Upper lobe of right lung (tissue), 1 donor: ENCODE measurements around the gene FCAMR. TPM values are rescaled to one million over a fixed set of nuclear protein-coding genes. Genes with fewer than 3 reads are reported as not detected.
A peak's percentile ranks its signal among the peaks of the same experiment; 100 is the strongest.

Source experiments
- ATAC-seq: fragments of 200-7000 bp; cut with Tn5 transposase; one replicate; pipeline ENCODE4 v1.9.1; 2020; ENCODE audit warnings: mild to moderate bottlenecking, moderate library complexity
- DNase-seq: peaks from one replicate; pipeline ENCODE4 v3.0.0-alpha.2; 2020
- H3K27ac ChIP-seq: fragments of 200-600 bp; one replicate; pipeline ENCODE4 v1.8.0; 2022
- H3K27me3 ChIP-seq: fragments of 200-600 bp; one replicate; pipeline ENCODE4 v1.8.0; 2022; ENCODE audit warnings: mild to moderate bottlenecking
- H3K36me3 ChIP-seq: fragments of 200-600 bp; one replicate; pipeline ENCODE4 v1.8.0; 2022
- H3K4me1 ChIP-seq: fragments of 200-600 bp; one replicate; pipeline ENCODE4 v1.8.0; 2022
- H3K4me3 ChIP-seq: fragments of 200-600 bp; one replicate; pipeline ENCODE4 v1.8.0; 2022; ENCODE audit warnings: mild to moderate bottlenecking
- H3K9me3 ChIP-seq: fragments of 200-600 bp; one replicate; pipeline ENCODE4 v1.8.0; 2022
- CTCF ChIP-seq: fragments of 200-600 bp; IDR thresholded peaks from one replicate; pipeline ENCODE4 v1.8.0; 2022; ENCODE audit warnings: antibody characterized with exemption
- intact Hi-C: fragments of 100-400 bp; cut with DNase I; formaldehyde crosslinking; loops from one replicate; pipeline ENCODE4 v1.11.0; 2022
- total RNA-seq: library from RNA; stranded (reverse); fragmentation: NEBNext Ultra II Directional; extraction: Animal tissue kit (Norgen Biotek cat#: 25700); gene quantifications from one replicate; pipeline ENCODE4 v1.2.1, GENCODE V29; 2021
- donor health status: DM: no; HTN: yes; CAD: no; lungs with severe emphysema.

FCAMR gene
- total RNA-seq, 1 donor from 2014 or later, result not detected

GRCh38 chr1:206992790-206993189 is 22.5 kb upstream of the FCAMR start:
- TF ChIP-seq CTCF, result no peak
- Histone ChIP-seq H3K27ac (no peak overlapping the region), H3K4me3 (no peak overlapping the region), H3K27me3 (no peaks in the 10 kb centered on the region), H3K4me1 (no peaks in the 10 kb centered on the region), H3K9me3 (no peaks in the 10 kb centered on the region), H3K36me3 (no peaks in the 10 kb centered on the region)
- DNase-seq (no peak), ATAC-seq (peak; percentile 37)
- intact Hi-C loops, result no loop called here

- Histone ChIP-seq H3K27ac (no peak overlapping the region), H3K4me1 (no peaks in the 10 kb centered on the region), H3K9me3 (no peaks in the 10 kb centered on the region), H3K4me3 (no peak overlapping the region), H3K36me3 (no peaks in the 10 kb centered on the region), H3K27me3 (no peaks in the 10 kb centered on the region)
- ATAC-seq (no peak), DNase-seq (no peak)
- intact Hi-C loops, result no loop called here
- no peak for TF ChIP-seq CTCF
Observed at GRCh38 chr1:206987873-206988272, 17.6 kb upstream of the FCAMR start.

- H3K27me3 ChIP-seq, result no peaks in the 10 kb centered on the region
- DNase-seq (no peak), ATAC-seq (no peak)
- H3K36me3 ChIP-seq, result no peaks in the 10 kb centered on the region
- intact Hi-C loops, result no loop called here
- TF ChIP-seq CTCF, result no peak
- no peaks in the 10 kb centered on the region for H3K4me1 ChIP-seq
- no peak overlapping the region for H3K27ac ChIP-seq
- H3K4me3 ChIP-seq, result no peak overlapping the region
- H3K9me3 ChIP-seq, result no peaks in the 10 kb centered on the region
Observed at GRCh38 chr1:206986885-206987284, 16.6 kb upstream of the FCAMR start.

- H3K36me3 ChIP-seq, result no peaks in the 10 kb centered on the region
- H3K4me1 ChIP-seq, result no peaks in the 10 kb centered on the region
- no peaks in the 10 kb centered on the region for H3K9me3 ChIP-seq
- DNase-seq, result no peak
- intact Hi-C loops, result no loop called here
- H3K27me3 ChIP-seq, result no peaks in the 10 kb centered on the region
- ATAC-seq, result no peak
- no peak overlapping the region for H3K4me3 ChIP-seq
- TF ChIP-seq CTCF, result no peak
- H3K27ac ChIP-seq, result no peak overlapping the region
Observed at GRCh38 chr1:206986402-206986801, 16.1 kb upstream of the FCAMR start.

- Histone ChIP-seq H3K36me3 (no peaks in the 10 kb centered on the region), H3K4me1 (no peaks in the 10 kb centered on the region), H3K4me3 (no peak overlapping the region), H3K9me3 (no peaks in the 10 kb centered on the region), H3K27ac (no peak overlapping the region), H3K27me3 (no peaks in the 10 kb centered on the region)
- DNase-seq, result no peak
- no peak for ATAC-seq
- TF ChIP-seq CTCF, result no peak
- intact Hi-C loops, result no loop called here
Observed at GRCh38 chr1:206985162-206985749, 15.0 kb upstream of the FCAMR start.

- no peaks in the 10 kb centered on the region for H3K9me3 ChIP-seq
- DNase-seq, result no peak
- H3K36me3 ChIP-seq, result no peaks in the 10 kb centered on the region
- H3K4me1 ChIP-seq, result no peaks in the 10 kb centered on the region
- intact Hi-C loops, result no loop called here
- peak; percentile 65 for TF ChIP-seq CTCF
- no peak overlapping the region for H3K27ac ChIP-seq
- peak; percentile 91 for ATAC-seq
- no peaks in the 10 kb centered on the region for H3K27me3 ChIP-seq
- H3K4me3 ChIP-seq, result no peak overlapping the region
Observed at GRCh38 chr1:206982216-206982615, 12.0 kb upstream of the FCAMR start.
